Measurements from ENCODE around the gene CD3G. TPM values are rescaled to one million over a fixed set of nuclear protein-coding genes. Genes with fewer than 3 reads are reported as not detected.

Gene CD3G
- 1 to 10 TPM in 2 of 9 donors, under 1 TPM in 4, not detected in 3; 0.26 to 4.3 (median 0.41) TPM for total RNA-seq
- under 1 TPM in 1 of 2 donors, not detected in 1; 0.10 TPM for polyA plus RNA-seq
- long read RNA-seq, donor 1, result 0 reads
- long read RNA-seq, donor 2, result 0 reads
- long read RNA-seq, donor 3, result 0 reads

- no peak for DNase-seq
- 76 to 83% (median 80%) methylated on average over 6 of the region's 6 CpGs for WGBS, 4 donors
- Histone ChIP-seq H3K27ac (peak within 1 kb of the TSS in 1 of 12 donors; percentile 75), H3K4me1 (no peaks in the 10 kb centered on the region), H3K4me3 (peak within 1 kb of the TSS in 1 of 12 donors; percentile 56), H3K36me3 (peaks cover 0 to 4% (median 0%) of the 10 kb centered on the region in 9 donors), H3K27me3 (peaks cover 0 to 18% (median 0%) of the 10 kb centered on the region in 9 donors), H3K9me3 (no peaks in the 10 kb centered on the region)
- no peak for ATAC-seq
- TF ChIP-seq POLR2A (IDR thresholded peaks at IDR 0.05), result no peak
- no peak for TF ChIP-seq CTCF (IDR thresholded peaks at IDR 0.05)
- intact Hi-C loops (cut with DNase I), result no loop called here
Measured at GRCh38 chr11:118343981-118344515, at the start of gene CD3G. Gene CD3G, plus strand, starts transcription at chr11:118344344. Its CDS starts 80 bp downstream, at chr11:118344424.

GRCh38 chr11:118295199-118295598, 48.9 kb upstream of the CD3G start:
- intact Hi-C loops (cut with DNase I), result loop anchor here in 7 of 10 donors (5.0 kb wide), 2 partner anchors 57 to 192 kb away; no protein-coding TSS in a partner anchor
- DNase-seq, result no peak
- Histone ChIP-seq H3K27ac (no peak overlapping the region), H3K27me3 (no peaks in the 10 kb centered on the region), H3K4me3 (no peak overlapping the region), H3K4me1 (no peaks in the 10 kb centered on the region), H3K9me3 (no peaks in the 10 kb centered on the region), H3K36me3 (no peaks in the 10 kb centered on the region)
- ATAC-seq, result no peak
- 53 to 75% (median 66%) methylated on average over 5 of the region's 5 CpGs for WGBS, 4 donors
- TF ChIP-seq CTCF (IDR thresholded peaks at IDR 0.05) (no peak), POLR2A (IDR thresholded peaks at IDR 0.05) (no peak)

GRCh38 chr11:118295815-118296454, 48.2 kb upstream of the CD3G start:
- H3K4me3 ChIP-seq, result no peak overlapping the region
- intact Hi-C loops (cut with DNase I), result loop anchor here in 7 of 10 donors (2.0 to 5.0 kb wide), 3 partner anchors 56 to 193 kb away; no protein-coding TSS in a partner anchor
- no peaks in the 10 kb centered on the region for H3K4me1 ChIP-seq
- 59 to 66% (median 61%) methylated on average over 3 of the region's 3 CpGs for WGBS, 4 donors
- no peak overlapping the region for H3K27ac ChIP-seq
- H3K9me3 ChIP-seq, result no peaks in the 10 kb centered on the region
- H3K27me3 ChIP-seq, result no peaks in the 10 kb centered on the region
- no peak for TF ChIP-seq POLR2A (IDR thresholded peaks at IDR 0.05)
- peak; percentile 27 to 67 (median 52) for TF ChIP-seq CTCF (IDR thresholded peaks at IDR 0.05)
- DNase-seq (no peak), ATAC-seq (peak in 1 of 4 donors; percentile 47)
- no peaks in the 10 kb centered on the region for H3K36me3 ChIP-seq

GRCh38 chr11:118301600-118302195, 42.4 kb upstream of the CD3G start:
- H3K36me3 ChIP-seq, result no peaks in the 10 kb centered on the region
- TF ChIP-seq CTCF (IDR thresholded peaks at IDR 0.05), result no peak
- no peak for TF ChIP-seq POLR2A (IDR thresholded peaks at IDR 0.05)
- 60 to 78% (median 69%) methylated on average over 8 of the region's 8 CpGs for WGBS, 4 donors

More at GRCh38 chr11:118301600-118302195, 42.4 kb upstream of the CD3G start:
- intact Hi-C loops (cut with DNase I), result loop anchor here in 1 of 10 donors (5.0 kb wide), 1 partner anchor 46 kb away; no protein-coding TSS in a partner anchor
- ATAC-seq, result no peak
- Histone ChIP-seq H3K27me3 (peaks cover 0 to 14% (median 0%) of the 10 kb centered on the region in 9 donors), H3K4me1 (no peaks in the 10 kb centered on the region), H3K9me3 (no peaks in the 10 kb centered on the region), H3K4me3 (no peak overlapping the region), H3K27ac (no peak overlapping the region)
- no peak for DNase-seq

Data from heart left ventricle (tissue), 16 donors.